ENCODE data around the gene ARL14. TPM values are rescaled to one million over a fixed set of nuclear protein-coding genes. Genes with fewer than 3 reads are reported as not detected.

ARL14 gene
- total RNA-seq, 1 experiment from 2014 or later: not detected

DNA sequence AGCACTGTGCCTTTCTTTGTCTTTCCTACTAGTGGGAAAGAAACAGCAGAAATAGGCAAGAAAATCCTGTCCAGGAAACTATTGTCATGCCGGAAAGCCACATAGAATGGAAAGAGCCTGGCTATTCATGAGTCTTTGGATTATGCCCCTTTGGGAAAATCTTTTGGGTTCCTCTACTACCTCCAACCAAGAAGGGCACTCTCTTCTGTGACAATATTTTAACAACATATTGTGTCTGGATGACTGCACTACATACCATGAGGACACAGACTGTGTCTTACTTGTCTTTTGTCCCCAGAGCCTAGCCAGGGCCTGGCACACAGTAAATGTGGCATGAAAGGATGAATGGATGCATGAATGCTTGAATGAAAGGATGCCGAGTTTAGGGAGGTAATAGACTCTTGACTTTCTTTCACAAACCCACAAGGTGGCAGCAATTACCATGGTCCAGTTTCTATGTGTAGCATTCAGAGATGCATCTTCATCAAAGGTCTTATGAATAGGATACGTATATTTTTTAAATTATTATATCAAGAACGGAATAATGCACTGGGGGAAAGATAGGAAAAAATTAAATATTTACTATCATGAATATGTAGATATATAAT is 30.3 kb downstream of the ARL14 start (continued):
- TF ChIP-seq, protein P1, sequence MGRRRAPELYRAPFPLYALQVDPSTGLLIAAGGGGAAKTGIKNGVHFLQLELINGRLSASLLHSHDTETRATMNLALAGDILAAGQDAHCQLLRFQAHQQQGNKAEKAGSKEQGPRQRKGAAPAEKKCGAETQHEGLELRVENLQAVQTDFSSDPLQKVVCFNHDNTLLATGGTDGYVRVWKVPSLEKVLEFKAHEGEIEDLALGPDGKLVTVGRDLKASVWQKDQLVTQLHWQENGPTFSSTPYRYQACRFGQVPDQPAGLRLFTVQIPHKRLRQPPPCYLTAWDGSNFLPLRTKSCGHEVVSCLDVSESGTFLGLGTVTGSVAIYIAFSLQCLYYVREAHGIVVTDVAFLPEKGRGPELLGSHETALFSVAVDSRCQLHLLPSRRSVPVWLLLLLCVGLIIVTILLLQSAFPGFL (CRISPR knock-in tag; IDR thresholded peaks at IDR 0.05; ENCODE audit: borderline replicate concordance): no peak
- TF ChIP-seq, protein P2, sequence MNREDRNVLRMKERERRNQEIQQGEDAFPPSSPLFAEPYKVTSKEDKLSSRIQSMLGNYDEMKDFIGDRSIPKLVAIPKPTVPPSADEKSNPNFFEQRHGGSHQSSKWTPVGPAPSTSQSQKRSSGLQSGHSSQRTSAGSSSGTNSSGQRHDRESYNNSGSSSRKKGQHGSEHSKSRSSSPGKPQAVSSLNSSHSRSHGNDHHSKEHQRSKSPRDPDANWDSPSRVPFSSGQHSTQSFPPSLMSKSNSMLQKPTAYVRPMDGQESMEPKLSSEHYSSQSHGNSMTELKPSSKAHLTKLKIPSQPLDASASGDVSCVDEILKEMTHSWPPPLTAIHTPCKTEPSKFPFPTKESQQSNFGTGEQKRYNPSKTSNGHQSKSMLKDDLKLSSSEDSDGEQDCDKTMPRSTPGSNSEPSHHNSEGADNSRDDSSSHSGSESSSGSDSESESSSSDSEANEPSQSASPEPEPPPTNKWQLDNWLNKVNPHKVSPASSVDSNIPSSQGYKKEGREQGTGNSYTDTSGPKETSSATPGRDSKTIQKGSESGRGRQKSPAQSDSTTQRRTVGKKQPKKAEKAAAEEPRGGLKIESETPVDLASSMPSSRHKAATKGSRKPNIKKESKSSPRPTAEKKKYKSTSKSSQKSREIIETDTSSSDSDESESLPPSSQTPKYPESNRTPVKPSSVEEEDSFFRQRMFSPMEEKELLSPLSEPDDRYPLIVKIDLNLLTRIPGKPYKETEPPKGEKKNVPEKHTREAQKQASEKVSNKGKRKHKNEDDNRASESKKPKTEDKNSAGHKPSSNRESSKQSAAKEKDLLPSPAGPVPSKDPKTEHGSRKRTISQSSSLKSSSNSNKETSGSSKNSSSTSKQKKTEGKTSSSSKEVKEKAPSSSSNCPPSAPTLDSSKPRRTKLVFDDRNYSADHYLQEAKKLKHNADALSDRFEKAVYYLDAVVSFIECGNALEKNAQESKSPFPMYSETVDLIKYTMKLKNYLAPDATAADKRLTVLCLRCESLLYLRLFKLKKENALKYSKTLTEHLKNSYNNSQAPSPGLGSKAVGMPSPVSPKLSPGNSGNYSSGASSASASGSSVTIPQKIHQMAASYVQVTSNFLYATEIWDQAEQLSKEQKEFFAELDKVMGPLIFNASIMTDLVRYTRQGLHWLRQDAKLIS (CRISPR knock-in tag; IDR thresholded peaks at IDR 0.05; ENCODE audit: borderline replicate concordance): no peak
- TF ChIP-seq, protein P3, sequence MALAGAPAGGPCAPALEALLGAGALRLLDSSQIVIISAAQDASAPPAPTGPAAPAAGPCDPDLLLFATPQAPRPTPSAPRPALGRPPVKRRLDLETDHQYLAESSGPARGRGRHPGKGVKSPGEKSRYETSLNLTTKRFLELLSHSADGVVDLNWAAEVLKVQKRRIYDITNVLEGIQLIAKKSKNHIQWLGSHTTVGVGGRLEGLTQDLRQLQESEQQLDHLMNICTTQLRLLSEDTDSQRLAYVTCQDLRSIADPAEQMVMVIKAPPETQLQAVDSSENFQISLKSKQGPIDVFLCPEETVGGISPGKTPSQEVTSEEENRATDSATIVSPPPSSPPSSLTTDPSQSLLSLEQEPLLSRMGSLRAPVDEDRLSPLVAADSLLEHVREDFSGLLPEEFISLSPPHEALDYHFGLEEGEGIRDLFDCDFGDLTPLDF (CRISPR knock-in tag; IDR thresholded peaks at IDR 0.05): no peak
- TF ChIP-seq, protein P4, sequence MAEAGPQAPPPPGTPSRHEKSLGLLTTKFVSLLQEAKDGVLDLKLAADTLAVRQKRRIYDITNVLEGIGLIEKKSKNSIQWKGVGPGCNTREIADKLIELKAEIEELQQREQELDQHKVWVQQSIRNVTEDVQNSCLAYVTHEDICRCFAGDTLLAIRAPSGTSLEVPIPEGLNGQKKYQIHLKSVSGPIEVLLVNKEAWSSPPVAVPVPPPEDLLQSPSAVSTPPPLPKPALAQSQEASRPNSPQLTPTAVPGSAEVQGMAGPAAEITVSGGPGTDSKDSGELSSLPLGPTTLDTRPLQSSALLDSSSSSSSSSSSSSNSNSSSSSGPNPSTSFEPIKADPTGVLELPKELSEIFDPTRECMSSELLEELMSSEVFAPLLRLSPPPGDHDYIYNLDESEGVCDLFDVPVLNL (CRISPR knock-in tag; IDR thresholded peaks at IDR 0.05; ENCODE audit: borderline replicate concordance, low read depth): no peak
- no peak for TF ChIP-seq GRHL2 (CRISPR knock-in tag; IDR thresholded peaks at IDR 0.05; ENCODE audit: insufficient replicate concordance, severe bottlenecking)
- TF ChIP-seq ZNF121 (CRISPR knock-in tag; IDR thresholded peaks at IDR 0.05): no peak
- TF ChIP-seq, protein P5, sequence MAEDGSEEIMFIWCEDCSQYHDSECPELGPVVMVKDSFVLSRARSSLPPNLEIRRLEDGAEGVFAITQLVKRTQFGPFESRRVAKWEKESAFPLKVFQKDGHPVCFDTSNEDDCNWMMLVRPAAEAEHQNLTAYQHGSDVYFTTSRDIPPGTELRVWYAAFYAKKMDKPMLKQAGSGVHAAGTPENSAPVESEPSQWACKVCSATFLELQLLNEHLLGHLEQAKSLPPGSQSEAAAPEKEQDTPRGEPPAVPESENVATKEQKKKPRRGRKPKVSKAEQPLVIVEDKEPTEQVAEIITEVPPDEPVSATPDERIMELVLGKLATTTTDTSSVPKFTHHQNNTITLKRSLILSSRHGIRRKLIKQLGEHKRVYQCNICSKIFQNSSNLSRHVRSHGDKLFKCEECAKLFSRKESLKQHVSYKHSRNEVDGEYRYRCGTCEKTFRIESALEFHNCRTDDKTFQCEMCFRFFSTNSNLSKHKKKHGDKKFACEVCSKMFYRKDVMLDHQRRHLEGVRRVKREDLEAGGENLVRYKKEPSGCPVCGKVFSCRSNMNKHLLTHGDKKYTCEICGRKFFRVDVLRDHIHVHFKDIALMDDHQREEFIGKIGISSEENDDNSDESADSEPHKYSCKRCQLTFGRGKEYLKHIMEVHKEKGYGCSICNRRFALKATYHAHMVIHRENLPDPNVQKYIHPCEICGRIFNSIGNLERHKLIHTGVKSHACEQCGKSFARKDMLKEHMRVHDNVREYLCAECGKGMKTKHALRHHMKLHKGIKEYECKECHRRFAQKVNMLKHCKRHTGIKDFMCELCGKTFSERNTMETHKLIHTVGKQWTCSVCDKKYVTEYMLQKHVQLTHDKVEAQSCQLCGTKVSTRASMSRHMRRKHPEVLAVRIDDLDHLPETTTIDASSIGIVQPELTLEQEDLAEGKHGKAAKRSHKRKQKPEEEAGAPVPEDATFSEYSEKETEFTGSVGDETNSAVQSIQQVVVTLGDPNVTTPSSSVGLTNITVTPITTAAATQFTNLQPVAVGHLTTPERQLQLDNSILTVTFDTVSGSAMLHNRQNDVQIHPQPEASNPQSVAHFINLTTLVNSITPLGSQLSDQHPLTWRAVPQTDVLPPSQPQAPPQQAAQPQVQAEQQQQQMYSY (CRISPR knock-in tag; IDR thresholded peaks at IDR 0.05): no peak

DNA sequence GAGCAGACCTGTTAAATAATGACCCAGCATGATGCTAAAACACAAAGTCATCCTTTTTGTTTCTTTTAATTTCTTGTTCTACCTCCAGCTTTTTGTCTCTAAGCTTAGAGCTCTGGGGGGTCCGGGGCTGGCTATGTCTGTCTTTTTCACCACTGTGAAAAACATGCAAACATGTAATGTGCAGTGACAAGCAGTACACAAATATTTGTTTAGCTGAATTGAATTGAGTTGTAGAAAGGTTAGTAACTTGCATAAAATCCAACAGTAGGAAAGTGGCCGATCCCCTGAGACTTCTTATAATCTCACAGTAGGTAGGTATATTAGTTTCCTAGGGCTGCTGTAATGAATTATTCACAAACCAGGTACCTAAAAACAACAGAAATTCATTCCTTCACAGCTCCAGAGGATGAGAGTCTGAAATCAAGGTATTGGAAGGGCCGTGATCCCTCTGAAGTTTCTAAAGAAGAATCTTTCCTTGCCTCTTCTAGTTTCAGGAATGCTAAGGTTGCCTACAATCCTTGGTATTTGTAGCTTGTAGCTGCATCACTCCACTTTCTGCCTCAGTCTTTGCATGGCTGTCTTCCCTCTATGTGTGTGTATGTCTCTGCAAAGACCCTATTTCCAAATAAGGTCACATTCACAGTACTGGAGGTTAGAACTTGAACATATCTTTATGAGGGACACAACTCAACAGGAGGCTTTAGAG is 32.7 kb downstream of the ARL14 start:
- no peak for DNase-seq (ENCODE audit: low spot score)
- H3K27me3 Mint-ChIP-seq (ENCODE audit: low read depth): peaks cover 5% of the 10 kb centered on the region; the same call in 1 of the 2 replicates
- H3K4me1 Mint-ChIP-seq: peaks cover 16% of the 10 kb centered on the region
- ATAC-seq: peak; percentile 48; the same call in 1 of the 2 replicates
- CTCF ChIA-PET: interaction anchor here (1.1 to 1.4 kb wide), 2 partner anchors 218 to 232 kb away, joined by 4 to 5 read pairs; no protein-coding TSS in a partner anchor
- no peak overlapping the region for H3K27ac Mint-ChIP-seq
- H3K4me3 Mint-ChIP-seq: no peak overlapping the region
- POLR2A ChIA-PET: no interaction called here
- H3K9me3 Mint-ChIP-seq: no peaks in the 10 kb centered on the region
- no peaks in the 10 kb centered on the region for H3K36me3 Mint-ChIP-seq
- TF ChIP-seq NFE2L1 (CRISPR knock-in tag; IDR thresholded peaks at IDR 0.05): no peak
- TF ChIP-seq, protein P6, sequence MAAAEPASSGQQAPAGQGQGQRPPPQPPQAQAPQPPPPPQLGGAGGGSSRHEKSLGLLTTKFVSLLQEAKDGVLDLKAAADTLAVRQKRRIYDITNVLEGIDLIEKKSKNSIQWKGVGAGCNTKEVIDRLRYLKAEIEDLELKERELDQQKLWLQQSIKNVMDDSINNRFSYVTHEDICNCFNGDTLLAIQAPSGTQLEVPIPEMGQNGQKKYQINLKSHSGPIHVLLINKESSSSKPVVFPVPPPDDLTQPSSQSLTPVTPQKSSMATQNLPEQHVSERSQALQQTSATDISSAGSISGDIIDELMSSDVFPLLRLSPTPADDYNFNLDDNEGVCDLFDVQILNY (CRISPR knock-in tag; IDR thresholded peaks at IDR 0.05): no peak
- TF ChIP-seq FOXP1 (CRISPR knock-in tag; IDR thresholded peaks at IDR 0.05; ENCODE audit: borderline replicate concordance): no peak
- TF ChIP-seq ZNF219 (CRISPR knock-in tag; IDR thresholded peaks at IDR 0.05; ENCODE audit: borderline replicate concordance): no peak
- TF ChIP-seq ATF1 (CRISPR knock-in tag; IDR thresholded peaks at IDR 0.05): no peak
- TF ChIP-seq, protein P7, sequence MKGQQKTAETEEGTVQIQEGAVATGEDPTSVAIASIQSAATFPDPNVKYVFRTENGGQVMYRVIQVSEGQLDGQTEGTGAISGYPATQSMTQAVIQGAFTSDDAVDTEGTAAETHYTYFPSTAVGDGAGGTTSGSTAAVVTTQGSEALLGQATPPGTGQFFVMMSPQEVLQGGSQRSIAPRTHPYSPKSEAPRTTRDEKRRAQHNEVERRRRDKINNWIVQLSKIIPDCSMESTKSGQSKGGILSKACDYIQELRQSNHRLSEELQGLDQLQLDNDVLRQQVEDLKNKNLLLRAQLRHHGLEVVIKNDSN (CRISPR knock-in tag; IDR thresholded peaks at IDR 0.05): no peak
- TF ChIP-seq OVOL2 (CRISPR knock-in tag; IDR thresholded peaks at IDR 0.05; ENCODE audit: borderline replicate concordance): no peak
- no peak for TF ChIP-seq PRRX2 (CRISPR knock-in tag; IDR thresholded peaks at IDR 0.05)
- TF ChIP-seq SOX15 (CRISPR knock-in tag; IDR thresholded peaks at IDR 0.05): no peak
- TF ChIP-seq, protein P8, sequence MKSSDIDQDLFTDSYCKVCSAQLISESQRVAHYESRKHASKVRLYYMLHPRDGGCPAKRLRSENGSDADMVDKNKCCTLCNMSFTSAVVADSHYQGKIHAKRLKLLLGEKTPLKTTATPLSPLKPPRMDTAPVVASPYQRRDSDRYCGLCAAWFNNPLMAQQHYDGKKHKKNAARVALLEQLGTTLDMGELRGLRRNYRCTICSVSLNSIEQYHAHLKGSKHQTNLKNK (CRISPR knock-in tag; IDR thresholded peaks at IDR 0.05): no peak
- TF ChIP-seq, protein P9, sequence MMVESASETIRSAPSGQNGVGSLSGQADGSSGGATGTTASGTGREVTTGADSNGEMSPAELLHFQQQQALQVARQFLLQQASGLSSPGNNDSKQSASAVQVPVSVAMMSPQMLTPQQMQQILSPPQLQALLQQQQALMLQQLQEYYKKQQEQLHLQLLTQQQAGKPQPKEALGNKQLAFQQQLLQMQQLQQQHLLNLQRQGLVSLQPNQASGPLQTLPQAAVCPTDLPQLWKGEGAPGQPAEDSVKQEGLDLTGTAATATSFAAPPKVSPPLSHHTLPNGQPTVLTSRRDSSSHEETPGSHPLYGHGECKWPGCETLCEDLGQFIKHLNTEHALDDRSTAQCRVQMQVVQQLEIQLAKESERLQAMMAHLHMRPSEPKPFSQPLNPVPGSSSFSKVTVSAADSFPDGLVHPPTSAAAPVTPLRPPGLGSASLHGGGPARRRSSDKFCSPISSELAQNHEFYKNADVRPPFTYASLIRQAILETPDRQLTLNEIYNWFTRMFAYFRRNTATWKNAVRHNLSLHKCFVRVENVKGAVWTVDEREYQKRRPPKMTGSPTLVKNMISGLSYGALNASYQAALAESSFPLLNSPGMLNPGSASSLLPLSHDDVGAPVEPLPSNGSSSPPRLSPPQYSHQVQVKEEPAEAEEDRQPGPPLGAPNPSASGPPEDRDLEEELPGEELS (CRISPR knock-in tag; IDR thresholded peaks at IDR 0.05): no peak
- TF ChIP-seq FOXK1 (CRISPR knock-in tag; IDR thresholded peaks at IDR 0.05): no peak
